Glutamatergic neuron (in vitro differentiated cells): ENCODE results near the gene TRIM46. TPM values are rescaled to one million over a fixed set of nuclear protein-coding genes. Genes with fewer than 3 reads are reported as not detected.
A peak's percentile ranks its signal among the peaks of the same experiment; 100 is the strongest.
"Not testable (repeated sequence)": the region's sequence is repeated elsewhere in the genome, so short reads cannot be mapped to it uniquely, and the experiment has no call there.

Experiments
- DNase-seq: peaks from one replicate; pipeline ENCODE4 v3.0.0; 2022
- H3K27ac Mint-ChIP-seq: one replicate; pipeline ENCODE4 v1.8.0; 2020; ENCODE audit warnings: mild to moderate bottlenecking, mixed read lengths, inconsistent platforms; ENCODE audit not compliant: unreplicated experiment
- H3K27me3 Mint-ChIP-seq: one replicate; pipeline ENCODE4 v1.8.0; 2020; ENCODE audit warnings: mild to moderate bottlenecking, moderate library complexity, mixed read lengths, inconsistent platforms; ENCODE audit not compliant: unreplicated experiment
- H3K36me3 Mint-ChIP-seq: one replicate; pipeline ENCODE4 v1.8.0; 2020; ENCODE audit warnings: mild to moderate bottlenecking, mixed read lengths, inconsistent platforms; ENCODE audit not compliant: unreplicated experiment
- H3K4me1 Mint-ChIP-seq: one replicate; pipeline ENCODE4 v1.8.0; 2020; ENCODE audit warnings: mild to moderate bottlenecking, low read depth, mixed read lengths, inconsistent platforms; ENCODE audit not compliant: unreplicated experiment
- H3K4me3 Mint-ChIP-seq: one replicate; pipeline ENCODE4 v1.8.0; 2020; ENCODE audit warnings: mild to moderate bottlenecking, mixed read lengths, inconsistent platforms; ENCODE audit not compliant: unreplicated experiment
- H3K9me3 Mint-ChIP-seq: one replicate; pipeline ENCODE4 v1.8.0; 2020; ENCODE audit warnings: mild to moderate bottlenecking, moderate library complexity, mixed read lengths, inconsistent platforms; ENCODE audit not compliant: unreplicated experiment
- CTCF ChIP-seq: fragments of 200-600 bp; sonication (generic); IDR thresholded peaks from one replicate; pipeline ENCODE4 v1.5.0; 2021; ENCODE audit not compliant: partially characterized antibody, unreplicated experiment
- total RNA-seq: library from RNA; stranded (reverse); fragmentation: NEBNext Ultra II Directional; extraction: Animal tissue kit (Norgen Biotek cat#: 25700); gene quantifications from one replicate; pipeline ENCODE4 v1.2.1, GENCODE V29; 2021; ENCODE audit not compliant: unreplicated experiment

Gene TRIM46
- total RNA-seq, 1 donor from 2014 or later: 30.4 TPM

GRCh38 chr1:155218854-155219591, 45.4 kb downstream of the TRIM46 start:
- no peak for TF ChIP-seq CTCF
- Mint-ChIP-seq H3K27ac (peak overlapping the region; percentile 73), H3K36me3 (no peaks in the 10 kb centered on the region), H3K4me1 (no peaks in the 10 kb centered on the region), H3K27me3 (no peaks in the 10 kb centered on the region), H3K9me3 (peaks cover 4% of the 10 kb centered on the region), H3K4me3 (peak overlapping the region; percentile 73)
- DNase-seq: no peak

GRCh38 chr1:155219592-155220031, 46.0 kb downstream of the TRIM46 start:
- no peak for TF ChIP-seq CTCF
- H3K9me3 Mint-ChIP-seq: peaks cover 4% of the 10 kb centered on the region
- no peaks in the 10 kb centered on the region for H3K4me1 Mint-ChIP-seq
- H3K4me3 Mint-ChIP-seq: peak overlapping the region; percentile 54
- no peak for DNase-seq
- H3K36me3 Mint-ChIP-seq: no peaks in the 10 kb centered on the region
- H3K27ac Mint-ChIP-seq: peak overlapping the region; percentile 73
- no peaks in the 10 kb centered on the region for H3K27me3 Mint-ChIP-seq

GRCh38 chr1:155220211-155220965, 46.7 kb downstream of the TRIM46 start:
- H3K27me3 Mint-ChIP-seq, H3K4me3 Mint-ChIP-seq, H3K9me3 Mint-ChIP-seq, DNase-seq, H3K36me3 Mint-ChIP-seq, H3K4me1 Mint-ChIP-seq: not testable (repeated sequence)
- H3K27ac Mint-ChIP-seq: peak overlapping the region; percentile 12

GRCh38 chr1:155223047-155223446, 49.4 kb downstream of the TRIM46 start:
- Mint-ChIP-seq H3K9me3 (peaks cover 13% of the 10 kb centered on the region), H3K4me1 (peaks cover 9% of the 10 kb centered on the region), H3K36me3 (no peaks in the 10 kb centered on the region), H3K27me3 (peaks cover 2% of the 10 kb centered on the region), H3K27ac (no peak overlapping the region), H3K4me3 (no peak overlapping the region)
- TF ChIP-seq CTCF: no peak
- no peak for DNase-seq

- H3K27me3 Mint-ChIP-seq, H3K4me3 Mint-ChIP-seq, H3K36me3 Mint-ChIP-seq, H3K27ac Mint-ChIP-seq, H3K4me1 Mint-ChIP-seq, DNase-seq: not testable (repeated sequence)
- peaks cover 19% of the 10 kb centered on the region for H3K9me3 Mint-ChIP-seq
Observed at GRCh38 chr1:155225404-155225759, 51.7 kb downstream of the TRIM46 start.
